ENCODE data around the gene LDB2.

DNA sequence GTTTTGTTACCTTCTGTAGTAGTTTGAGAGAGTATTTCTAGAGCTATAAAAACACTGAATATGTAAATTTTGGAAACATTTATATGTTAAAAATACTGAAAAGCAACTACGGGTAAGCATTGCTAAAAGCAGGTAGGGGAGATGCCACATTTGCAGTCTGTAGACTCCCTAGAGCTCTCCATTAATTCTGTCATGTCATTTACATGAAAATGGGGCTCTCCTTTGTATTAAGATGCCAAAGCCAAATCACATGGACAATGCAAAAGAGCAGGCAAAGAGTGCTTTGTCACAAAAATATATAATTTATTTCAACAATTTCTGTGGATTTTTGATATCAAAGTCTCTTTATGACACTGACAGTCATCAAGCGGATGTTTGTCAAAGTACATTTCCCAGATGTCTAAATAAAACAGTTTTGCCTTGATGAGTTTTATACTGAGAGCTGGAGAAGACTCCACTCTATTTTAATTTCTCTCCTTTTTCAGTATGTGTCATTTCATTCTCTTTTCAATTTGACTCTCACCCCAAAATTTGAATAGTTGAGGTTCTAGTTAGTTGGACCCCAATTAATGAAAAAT is 51.8 kb downstream of the LDB2 start:
- TF ChIP-seq CTCF (IDR thresholded peaks at IDR 0.05) (no peak), POLR2A (IDR thresholded peaks at IDR 0.05) (no peak)

All from uterus (tissue), 2 donors.